Effector CD8-positive, alpha-beta T cell (primary cell): ENCODE results near the gene SPEM2.

ENCODE experiments used
- DNase-seq: peaks from one replicate; lab custom pipeline; 2025; lab: John Stamatoyannopoulos, UW

SPEM2 gene

GRCh38 chr17:7421186-7421585, 4.2 kb upstream of the SPEM2 start:
- DNase-seq, result no peak

DNA sequence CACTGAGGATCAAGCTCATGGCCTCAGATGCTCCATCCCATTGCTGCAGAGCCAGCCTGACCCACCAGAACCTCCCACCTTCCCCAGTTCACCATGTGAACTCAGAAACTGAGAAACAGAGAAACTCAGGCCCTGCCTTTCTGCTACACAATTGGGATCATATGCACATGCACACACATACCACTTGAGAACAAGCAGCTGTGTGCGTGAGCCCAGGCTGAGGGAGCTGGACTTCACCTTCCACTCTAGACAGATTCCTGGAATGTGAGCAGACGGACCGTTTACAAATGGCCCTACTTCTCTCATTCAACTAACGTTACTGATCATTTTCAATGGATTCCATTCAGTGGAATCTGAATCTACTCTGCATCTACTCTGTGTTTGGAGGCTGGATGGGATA, 1.7 kb upstream of the SPEM2 start:
- no peak for DNase-seq

GRCh38 chr17:7425756-7426155, 340 bp downstream of the SPEM2 start:
- DNase-seq, result no peak

DNA sequence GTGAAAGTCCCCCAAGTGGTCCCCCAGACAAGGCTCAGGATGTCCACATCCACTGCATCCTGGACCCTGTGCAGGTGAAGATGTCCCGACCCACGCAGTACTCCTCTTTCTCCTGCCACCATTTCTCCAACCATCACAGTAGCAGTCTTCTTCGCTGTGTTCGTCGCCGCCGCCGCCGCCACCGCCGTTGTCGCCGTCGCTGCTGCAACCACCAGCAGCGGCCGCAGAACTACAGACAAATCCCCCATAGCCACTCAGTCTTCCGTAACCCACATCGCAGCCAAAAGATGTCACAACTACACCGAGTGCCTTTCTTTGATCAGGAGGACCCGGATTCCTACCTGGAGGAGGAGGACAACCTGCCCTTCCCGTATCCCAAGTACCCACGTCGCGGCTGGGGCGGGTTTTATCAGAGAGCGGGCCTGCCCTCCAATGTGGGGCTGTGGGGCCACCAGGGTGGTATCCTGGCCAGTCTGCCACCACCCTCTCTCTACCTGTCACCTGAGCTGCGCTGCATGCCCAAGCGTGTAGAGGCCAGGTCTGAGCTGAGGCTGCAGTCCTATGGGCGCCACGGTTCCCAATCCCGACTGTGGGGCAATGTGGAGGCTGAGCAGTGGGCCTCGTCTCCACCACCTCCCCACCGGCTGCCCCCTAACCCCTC, 917 bp downstream of the SPEM2 start:
- DNase-seq, result no peak

- no peak for DNase-seq
Measured at GRCh38 chr17:7426896-7427489, 1.6 kb downstream of the SPEM2 start.

- DNase-seq, result no peak
Measured at GRCh38 chr17:7427549-7427948, 2.1 kb downstream of the SPEM2 start.

GRCh38 chr17:7428557-7428956, 3.1 kb downstream of the SPEM2 start, which contains the start of gene SPEM3:
TSS of gene SPEM3 (plus strand) at chr17:7428857. CDS start at chr17:7428903, 46 bp downstream.
- no peak for DNase-seq

DNA sequence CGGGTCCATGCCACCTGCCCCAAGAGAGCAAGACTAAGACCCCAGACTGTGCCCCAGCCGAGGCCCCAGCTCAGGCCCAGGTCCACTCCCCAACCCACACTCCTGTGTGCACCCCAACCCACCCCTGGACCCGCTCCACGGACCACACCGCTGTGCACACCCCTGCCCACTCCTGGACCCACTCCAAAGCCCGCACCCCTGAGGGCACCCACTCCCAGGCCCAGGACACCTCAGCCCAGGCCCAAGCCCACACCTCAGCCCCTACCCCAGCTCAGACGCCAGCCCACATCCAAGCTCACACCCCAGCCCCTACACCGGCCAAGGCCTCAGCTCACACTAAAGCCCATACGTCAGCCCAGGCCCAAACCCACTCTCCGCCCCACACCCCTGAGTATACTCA, 4.3 kb downstream of the SPEM2 start:
- DNase-seq, result no peak

DNA sequence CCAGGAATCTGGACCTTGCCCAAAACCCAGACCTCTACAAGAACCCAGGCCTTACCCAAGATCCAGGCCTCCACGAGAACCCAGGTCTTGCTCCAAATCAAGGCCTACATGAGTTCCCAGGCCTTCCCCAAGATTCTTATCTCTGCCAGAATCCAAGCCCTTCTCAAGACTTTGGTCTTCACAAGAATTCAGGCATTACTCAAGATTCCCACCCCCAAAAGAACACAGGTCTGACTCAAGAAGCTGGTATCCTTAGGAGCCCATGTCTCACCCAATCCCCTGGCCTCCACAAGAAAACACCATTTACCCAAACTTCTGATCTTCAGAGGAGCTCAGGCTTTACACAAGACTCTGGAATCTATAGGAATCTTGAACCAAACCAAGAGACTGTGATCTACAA, 5.8 kb downstream of the SPEM2 start:
- DNase-seq, result no peak

DNA sequence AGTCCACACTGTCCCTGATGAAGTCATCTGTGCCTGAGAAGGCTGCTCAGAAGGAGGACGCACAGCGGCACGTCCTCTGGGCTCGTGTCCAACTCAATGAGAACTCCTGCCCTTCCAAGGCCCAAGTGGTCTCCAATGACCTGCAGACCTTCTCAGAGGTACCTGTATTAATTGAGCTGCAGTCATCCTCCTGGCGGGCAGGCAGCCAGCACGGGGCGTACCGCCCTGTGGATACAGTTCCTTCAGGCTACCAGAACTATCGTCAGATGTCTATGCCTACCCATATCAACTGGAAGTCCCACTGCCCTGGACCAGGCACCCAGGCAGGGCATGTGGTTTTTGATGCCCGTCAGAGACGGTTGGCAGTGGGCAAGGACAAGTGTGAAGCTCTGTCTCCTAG, 6.9 kb downstream of the SPEM2 start:
- no peak for DNase-seq

DNA sequence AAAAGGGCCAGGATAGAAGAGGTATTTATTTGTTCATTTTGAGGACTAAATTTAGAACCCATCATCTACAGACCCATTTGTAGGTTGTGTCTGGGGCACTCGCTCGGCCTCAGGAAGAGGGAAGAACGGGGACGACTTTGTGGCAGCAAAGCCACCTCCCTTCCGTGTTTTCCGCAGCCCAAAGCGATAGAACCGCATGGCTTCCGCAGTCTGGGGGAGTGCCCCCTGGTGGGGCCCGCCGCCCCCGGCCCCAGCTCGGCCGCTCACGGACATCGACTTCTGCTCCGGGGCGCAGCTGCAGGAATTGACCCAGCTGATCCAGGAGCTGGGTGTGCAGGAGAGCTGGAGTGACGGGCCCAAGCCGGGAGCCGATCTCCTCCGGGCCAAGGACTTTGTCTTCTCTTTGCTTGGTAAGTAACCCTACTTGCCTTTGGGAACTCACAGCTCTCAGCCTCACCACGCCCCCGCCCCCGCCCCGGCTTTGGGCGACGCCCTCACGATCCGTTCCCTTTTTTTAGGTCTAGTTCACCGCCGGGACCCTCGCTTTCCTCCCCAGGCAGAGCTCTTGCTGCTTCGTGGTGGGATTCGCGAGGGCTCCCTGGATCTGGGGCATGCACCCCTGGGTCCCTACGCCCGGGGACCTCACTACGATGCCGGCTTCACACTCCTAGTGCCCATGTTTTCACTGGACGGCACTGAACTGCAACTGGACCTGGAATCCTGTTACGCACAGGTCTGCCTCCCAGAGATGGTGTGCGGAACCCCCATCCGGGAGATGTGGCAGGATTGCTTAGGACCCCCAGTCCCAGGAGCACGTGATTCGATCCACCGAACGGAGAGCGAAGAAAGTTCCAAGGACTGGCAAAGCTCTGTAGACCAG, 10.5 kb downstream of the SPEM2 start:
- peak; percentile 43 for DNase-seq

GRCh38 chr17:7436556-7437368, 11.3 kb downstream of the SPEM2 start:
- peak; percentile 54 for DNase-seq

- no peak for DNase-seq
Measured at GRCh38 chr17:7437369-7437863, 12.0 kb downstream of the SPEM2 start.

DNA sequence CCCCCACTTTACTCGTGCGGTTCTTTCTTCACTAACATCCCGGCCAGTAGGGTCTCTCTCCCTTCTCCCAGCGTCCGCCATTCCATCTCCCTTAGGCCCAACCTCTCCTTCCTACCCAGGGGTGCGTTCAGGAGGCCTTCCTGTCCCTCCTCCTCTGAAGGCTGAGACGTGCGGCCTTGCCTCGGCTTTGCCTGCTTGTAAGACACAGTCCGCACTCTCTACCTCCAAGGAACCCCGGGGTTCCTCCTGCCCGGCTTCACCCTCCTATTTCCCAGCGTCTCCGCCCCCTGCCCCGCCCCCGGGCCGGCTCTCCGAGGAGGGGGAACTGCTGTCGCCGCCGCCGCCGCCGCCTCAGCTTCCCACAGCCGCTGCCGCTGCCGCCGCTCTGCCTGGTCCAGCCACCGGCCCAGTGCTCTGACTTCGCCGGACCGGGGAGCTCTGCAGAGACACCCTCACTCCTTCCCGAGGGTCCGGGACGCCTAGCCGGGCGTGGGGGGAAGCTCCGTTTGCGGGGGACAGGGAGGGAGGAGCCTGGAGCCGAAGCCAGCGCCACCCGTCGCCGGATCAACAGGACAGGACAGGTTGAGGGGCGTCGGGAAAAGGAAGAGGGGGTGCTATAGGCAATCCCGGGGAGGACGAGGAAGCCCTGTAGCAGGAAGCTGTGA, 12.7 kb downstream of the SPEM2 start:
- peak; percentile 45 for DNase-seq

- no peak for DNase-seq
Measured at GRCh38 chr17:7438656-7439460, 13.4 kb downstream of the SPEM2 start.

DNA sequence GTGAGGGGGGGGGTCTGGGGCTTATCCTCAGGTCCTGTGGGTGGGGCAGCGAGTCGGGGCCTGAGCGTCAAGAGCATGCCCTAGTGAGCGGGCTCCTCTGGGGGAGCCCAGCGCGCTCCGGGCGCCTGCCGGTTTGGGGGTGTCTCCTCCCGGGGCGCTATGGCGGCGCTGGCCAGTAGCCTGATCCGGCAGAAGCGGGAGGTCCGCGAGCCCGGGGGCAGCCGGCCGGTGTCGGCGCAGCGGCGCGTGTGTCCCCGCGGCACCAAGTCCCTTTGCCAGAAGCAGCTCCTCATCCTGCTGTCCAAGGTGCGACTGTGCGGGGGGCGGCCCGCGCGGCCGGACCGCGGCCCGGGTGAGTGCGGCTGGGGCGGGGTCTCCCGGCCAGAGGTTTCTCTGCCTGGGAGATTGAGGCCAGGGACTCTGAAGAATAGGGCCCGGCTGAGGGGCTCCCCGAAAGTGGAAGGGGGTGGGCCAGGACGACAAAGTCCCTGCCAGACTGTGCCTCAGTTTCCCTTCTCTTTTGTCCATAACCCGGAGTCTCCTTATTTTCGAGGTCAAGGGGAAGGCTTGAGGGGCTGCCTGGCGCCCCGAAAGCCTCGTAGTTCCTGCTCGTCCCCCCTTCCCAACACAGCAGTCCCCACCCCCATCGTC, 14.2 kb downstream of the SPEM2 start, which contains the start of gene FGF11:
TSS of gene FGF11 (plus strand) at position 51 of the 651 bp plus-strand sequence. CDS start at position 160, 109 bp downstream.
- DNase-seq, result no peak

DNA sequence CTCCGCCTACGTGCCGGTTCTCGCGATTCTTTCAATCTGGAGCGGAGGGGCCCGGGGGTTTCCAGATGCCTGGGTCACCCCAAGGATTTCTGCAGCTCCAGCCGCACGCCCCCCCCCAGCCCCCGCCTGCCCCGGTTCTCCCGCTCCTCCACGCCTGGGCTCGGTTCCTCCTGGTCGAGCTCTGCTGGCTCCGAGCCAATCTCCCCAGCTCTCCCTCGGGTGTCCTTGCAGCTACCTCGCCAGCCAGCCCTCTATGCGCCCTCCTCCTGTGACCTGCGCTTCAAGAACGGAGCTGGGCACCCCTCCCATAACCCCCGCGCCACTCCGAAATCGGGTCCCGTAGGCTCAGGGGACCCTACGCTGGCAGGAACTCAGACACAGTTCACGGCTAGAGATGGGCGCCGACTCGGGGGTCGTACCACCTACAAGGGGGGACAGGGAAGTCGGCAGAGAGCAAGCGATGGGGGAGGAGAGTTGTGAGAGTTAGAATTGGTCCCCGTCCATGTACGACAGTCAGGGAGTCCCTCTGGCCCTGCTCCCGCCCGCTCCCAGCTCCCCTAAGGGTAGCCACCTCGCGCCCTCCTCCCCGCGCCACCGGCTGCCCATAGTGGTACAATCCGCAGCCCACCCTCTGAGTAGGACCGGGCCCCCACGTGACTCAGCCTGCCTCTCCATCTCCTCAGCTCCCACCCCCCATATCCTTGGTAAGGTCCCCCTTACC, 14.9 kb downstream of the SPEM2 start:
- peak; percentile 26 for DNase-seq

GRCh38 chr17:7440834-7441195, 15.4 kb downstream of the SPEM2 start:
- DNase-seq, result no peak

DNA sequence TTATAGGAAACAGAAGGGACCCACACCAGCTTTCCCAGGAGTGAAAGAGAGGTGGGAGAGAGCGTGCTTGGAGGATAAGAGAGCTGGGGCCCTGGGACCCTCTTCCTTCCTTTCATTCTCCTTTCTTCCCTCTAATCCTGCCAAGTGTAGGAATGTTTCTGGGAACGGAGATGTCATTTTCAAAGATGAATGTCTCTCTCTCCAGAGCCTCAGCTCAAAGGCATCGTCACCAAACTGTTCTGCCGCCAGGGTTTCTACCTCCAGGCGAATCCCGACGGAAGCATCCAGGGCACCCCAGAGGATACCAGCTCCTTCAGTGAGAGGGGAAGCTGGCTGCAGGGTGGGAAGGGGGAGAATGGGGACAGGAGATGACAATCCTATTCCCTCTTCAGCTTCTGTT, 15.8 kb downstream of the SPEM2 start:
- DNase-seq, result no peak
